ENCODE data around the gene SPTBN5. TPM values are rescaled to one million over a fixed set of nuclear protein-coding genes. Genes with fewer than 3 reads are reported as not detected.

Gene SPTBN5
- total RNA-seq, 1 experiment from 2014 or later: 1.2 TPM

DNA sequence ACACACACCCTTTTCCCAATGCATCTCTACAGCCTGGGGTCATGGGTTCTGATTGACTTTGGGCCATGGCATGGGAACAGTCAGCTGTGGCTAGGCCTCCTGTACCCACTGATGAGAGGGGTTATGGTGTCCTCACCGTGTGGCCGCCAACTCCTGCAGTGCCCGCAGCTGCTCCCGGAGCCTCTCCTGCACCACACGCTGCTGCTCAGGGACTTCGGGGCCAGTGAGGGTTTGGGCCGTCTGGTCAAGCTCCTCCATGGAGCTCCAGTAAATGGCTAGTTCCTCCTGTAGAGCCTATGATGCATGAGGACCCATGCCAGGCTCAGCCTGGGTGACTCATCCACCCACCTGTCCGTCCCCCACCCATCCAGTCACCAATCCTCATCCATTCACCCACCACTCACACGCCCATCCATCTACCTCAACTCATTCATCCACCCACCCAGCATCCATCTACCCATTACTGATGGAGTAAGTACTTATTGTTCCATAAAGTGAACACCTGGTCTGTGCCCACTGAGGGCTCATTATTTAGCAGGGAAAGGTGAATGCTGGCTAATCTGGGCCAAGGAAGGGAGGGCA lies 21.6 kb downstream of the SPTBN5 start:
- ATAC-seq: no peak
- no peaks in the 10 kb centered on the region for H3K9me3 Mint-ChIP-seq
- ChIA-PET POLR2A (no interaction called here), CTCF (no interaction called here)
- TF ChIP-seq, protein P1, sequence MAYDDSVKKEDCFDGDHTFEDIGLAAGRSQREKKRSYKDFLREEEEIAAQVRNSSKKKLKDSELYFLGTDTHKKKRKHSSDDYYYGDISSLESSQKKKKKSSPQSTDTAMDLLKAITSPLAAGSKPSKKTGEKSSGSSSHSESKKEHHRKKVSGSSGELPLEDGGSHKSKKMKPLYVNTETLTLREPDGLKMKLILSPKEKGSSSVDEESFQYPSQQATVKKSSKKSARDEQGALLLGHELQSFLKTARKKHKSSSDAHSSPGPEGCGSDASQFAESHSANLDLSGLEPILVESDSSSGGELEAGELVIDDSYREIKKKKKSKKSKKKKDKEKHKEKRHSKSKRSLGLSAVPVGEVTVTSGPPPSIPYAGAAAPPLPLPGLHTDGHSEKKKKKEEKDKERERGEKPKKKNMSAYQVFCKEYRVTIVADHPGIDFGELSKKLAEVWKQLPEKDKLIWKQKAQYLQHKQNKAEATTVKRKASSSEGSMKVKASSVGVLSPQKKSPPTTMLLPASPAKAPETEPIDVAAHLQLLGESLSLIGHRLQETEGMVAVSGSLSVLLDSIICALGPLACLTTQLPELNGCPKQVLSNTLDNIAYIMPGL (CRISPR knock-in tag; IDR thresholded peaks at IDR 0.05): no peak
- TF ChIP-seq, protein P2, sequence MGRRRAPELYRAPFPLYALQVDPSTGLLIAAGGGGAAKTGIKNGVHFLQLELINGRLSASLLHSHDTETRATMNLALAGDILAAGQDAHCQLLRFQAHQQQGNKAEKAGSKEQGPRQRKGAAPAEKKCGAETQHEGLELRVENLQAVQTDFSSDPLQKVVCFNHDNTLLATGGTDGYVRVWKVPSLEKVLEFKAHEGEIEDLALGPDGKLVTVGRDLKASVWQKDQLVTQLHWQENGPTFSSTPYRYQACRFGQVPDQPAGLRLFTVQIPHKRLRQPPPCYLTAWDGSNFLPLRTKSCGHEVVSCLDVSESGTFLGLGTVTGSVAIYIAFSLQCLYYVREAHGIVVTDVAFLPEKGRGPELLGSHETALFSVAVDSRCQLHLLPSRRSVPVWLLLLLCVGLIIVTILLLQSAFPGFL (CRISPR knock-in tag; IDR thresholded peaks at IDR 0.05; ENCODE audit: borderline replicate concordance): no peak
- TF ChIP-seq, protein P3, sequence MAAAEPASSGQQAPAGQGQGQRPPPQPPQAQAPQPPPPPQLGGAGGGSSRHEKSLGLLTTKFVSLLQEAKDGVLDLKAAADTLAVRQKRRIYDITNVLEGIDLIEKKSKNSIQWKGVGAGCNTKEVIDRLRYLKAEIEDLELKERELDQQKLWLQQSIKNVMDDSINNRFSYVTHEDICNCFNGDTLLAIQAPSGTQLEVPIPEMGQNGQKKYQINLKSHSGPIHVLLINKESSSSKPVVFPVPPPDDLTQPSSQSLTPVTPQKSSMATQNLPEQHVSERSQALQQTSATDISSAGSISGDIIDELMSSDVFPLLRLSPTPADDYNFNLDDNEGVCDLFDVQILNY (CRISPR knock-in tag; IDR thresholded peaks at IDR 0.05): no peak
- TF ChIP-seq, protein P4, sequence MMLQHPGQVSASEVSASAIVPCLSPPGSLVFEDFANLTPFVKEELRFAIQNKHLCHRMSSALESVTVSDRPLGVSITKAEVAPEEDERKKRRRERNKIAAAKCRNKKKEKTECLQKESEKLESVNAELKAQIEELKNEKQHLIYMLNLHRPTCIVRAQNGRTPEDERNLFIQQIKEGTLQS (CRISPR knock-in tag; conservative IDR thresholded peaks at IDR 0.05): no peak
- TF ChIP-seq, protein P5, sequence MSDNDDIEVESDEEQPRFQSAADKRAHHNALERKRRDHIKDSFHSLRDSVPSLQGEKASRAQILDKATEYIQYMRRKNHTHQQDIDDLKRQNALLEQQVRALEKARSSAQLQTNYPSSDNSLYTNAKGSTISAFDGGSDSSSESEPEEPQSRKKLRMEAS (CRISPR knock-in tag; IDR thresholded peaks at IDR 0.05): no peak
- no peak for TF ChIP-seq SOX15 (CRISPR knock-in tag; IDR thresholded peaks at IDR 0.05)
- no peak for DNase-seq (ENCODE audit: low spot score)
- no peaks in the 10 kb centered on the region for H3K36me3 Mint-ChIP-seq
- no peak overlapping the region for H3K4me3 Mint-ChIP-seq
- peak overlapping the region; percentile 61; the same call in 1 of the 2 replicates for H3K27ac Mint-ChIP-seq
- H3K27me3 Mint-ChIP-seq (ENCODE audit: low read depth): no peaks in the 10 kb centered on the region; the same call in 1 of the 2 replicates
- H3K4me1 Mint-ChIP-seq: no peaks in the 10 kb centered on the region

DNA sequence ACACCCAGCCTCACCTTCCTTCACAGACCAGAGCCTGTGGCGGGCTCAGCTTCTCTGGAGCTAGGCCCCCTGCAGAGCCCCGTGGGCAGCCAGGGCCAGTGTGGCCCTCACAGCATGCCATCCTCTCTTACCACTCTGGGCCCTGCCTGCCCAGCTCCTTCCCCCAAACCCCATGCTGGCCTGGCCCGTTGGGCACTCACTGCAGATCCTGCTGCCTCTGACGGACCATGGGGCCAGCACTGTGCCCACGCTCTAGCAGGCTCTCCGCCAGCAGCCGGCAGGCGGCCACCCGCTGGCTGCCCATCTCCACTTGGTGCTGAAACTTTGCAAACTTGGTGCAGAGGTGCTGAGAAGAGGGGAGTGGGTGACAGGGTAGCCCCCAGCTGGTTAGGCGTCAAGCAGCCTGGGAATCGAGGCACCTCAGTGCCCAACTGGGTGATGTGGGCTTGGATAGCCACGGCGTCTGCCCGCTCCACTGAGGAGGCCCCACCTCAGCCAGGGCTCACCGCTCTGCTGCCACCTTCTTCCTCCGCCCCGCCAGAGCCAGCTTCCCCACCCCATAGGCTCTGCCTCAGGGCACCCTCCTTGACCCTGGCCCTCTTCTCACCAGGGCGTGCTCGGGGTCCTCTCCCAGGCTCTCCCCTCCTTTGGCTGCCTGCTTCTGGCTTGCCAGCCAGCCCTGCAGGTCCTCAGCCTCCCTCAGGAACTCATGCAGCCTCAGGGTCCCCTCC lies 22.5 kb downstream of the SPTBN5 start:
- CTCF ChIA-PET: interaction anchor here (0.7 to 1.2 kb wide), 4 partner anchors 10 to 96 kb away, joined by 3 to 7 read pairs (median 3); no protein-coding TSS in a partner anchor
- Mint-ChIP-seq H3K4me1 (no peaks in the 10 kb centered on the region), H3K27ac (no peak overlapping the region), H3K9me3 (no peaks in the 10 kb centered on the region), H3K4me3 (no peak overlapping the region), H3K27me3 (ENCODE audit: low read depth) (no peaks in the 10 kb centered on the region; the same call in 1 of the 2 replicates), H3K36me3 (no peaks in the 10 kb centered on the region)
- POLR2A ChIA-PET: no interaction called here
- no peak for ATAC-seq
- DNase-seq (ENCODE audit: low spot score): no peak
- TF ChIP-seq NR2C2 (CRISPR knock-in tag; IDR thresholded peaks at IDR 0.05) (no peak), NR1H2 (CRISPR knock-in tag; IDR thresholded peaks at IDR 0.05) (no peak), ZNF121 (CRISPR knock-in tag; IDR thresholded peaks at IDR 0.05) (no peak), TCF7 (CRISPR knock-in tag; IDR thresholded peaks at IDR 0.05; ENCODE audit: low read depth) (no peak), ATF1 (CRISPR knock-in tag; IDR thresholded peaks at IDR 0.05) (no peak), SP1 (CRISPR knock-in tag; conservative IDR thresholded peaks at IDR 0.05) (no peak), TEAD1 (CRISPR knock-in tag; IDR thresholded peaks at IDR 0.05) (no peak), JAZF1 (CRISPR knock-in tag; IDR thresholded peaks at IDR 0.05) (no peak), JUN (CRISPR knock-in tag; IDR thresholded peaks at IDR 0.05) (no peak), NR3C1 (CRISPR knock-in tag; conservative IDR thresholded peaks at IDR 0.05; ENCODE audit: low read depth) (no peak)
- TF ChIP-seq, protein P6, sequence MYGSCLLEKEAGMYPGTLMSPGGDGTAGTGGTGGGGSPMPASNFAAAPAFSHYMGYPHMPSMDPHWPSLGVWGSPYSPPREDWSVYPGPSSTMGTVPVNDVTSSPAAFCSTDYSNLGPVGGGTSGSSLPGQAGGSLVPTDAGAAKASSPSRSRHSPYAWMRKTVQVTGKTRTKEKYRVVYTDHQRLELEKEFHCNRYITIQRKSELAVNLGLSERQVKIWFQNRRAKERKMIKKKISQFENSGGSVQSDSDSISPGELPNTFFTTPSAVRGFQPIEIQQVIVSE (CRISPR knock-in tag; IDR thresholded peaks at IDR 0.05; ENCODE audit: borderline replicate concordance): no peak
- TF ChIP-seq, protein P7, sequence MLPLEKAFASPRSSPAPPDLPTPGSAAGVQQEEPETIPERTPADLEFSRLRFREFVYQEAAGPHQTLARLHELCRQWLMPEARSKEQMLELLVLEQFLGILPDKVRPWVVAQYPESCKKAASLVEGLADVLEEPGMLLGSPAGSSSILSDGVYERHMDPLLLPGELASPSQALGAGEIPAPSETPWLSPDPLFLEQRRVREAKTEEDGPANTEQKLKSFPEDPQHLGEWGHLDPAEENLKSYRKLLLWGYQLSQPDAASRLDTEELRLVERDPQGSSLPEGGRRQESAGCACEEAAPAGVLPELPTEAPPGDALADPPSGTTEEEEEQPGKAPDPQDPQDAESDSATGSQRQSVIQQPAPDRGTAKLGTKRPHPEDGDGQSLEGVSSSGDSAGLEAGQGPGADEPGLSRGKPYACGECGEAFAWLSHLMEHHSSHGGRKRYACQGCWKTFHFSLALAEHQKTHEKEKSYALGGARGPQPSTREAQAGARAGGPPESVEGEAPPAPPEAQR (CRISPR knock-in tag; IDR thresholded peaks at IDR 0.05): no peak
- TF ChIP-seq, protein P8, sequence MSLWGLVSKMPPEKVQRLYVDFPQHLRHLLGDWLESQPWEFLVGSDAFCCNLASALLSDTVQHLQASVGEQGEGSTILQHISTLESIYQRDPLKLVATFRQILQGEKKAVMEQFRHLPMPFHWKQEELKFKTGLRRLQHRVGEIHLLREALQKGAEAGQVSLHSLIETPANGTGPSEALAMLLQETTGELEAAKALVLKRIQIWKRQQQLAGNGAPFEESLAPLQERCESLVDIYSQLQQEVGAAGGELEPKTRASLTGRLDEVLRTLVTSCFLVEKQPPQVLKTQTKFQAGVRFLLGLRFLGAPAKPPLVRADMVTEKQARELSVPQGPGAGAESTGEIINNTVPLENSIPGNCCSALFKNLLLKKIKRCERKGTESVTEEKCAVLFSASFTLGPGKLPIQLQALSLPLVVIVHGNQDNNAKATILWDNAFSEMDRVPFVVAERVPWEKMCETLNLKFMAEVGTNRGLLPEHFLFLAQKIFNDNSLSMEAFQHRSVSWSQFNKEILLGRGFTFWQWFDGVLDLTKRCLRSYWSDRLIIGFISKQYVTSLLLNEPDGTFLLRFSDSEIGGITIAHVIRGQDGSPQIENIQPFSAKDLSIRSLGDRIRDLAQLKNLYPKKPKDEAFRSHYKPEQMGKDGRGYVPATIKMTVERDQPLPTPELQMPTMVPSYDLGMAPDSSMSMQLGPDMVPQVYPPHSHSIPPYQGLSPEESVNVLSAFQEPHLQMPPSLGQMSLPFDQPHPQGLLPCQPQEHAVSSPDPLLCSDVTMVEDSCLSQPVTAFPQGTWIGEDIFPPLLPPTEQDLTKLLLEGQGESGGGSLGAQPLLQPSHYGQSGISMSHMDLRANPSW (CRISPR knock-in tag; conservative IDR thresholded peaks at IDR 0.05; ENCODE audit: low read depth): no peak
- TF ChIP-seq, protein P3 (CRISPR knock-in tag; IDR thresholded peaks at IDR 0.05): no peak
- TF ChIP-seq, protein P9, sequence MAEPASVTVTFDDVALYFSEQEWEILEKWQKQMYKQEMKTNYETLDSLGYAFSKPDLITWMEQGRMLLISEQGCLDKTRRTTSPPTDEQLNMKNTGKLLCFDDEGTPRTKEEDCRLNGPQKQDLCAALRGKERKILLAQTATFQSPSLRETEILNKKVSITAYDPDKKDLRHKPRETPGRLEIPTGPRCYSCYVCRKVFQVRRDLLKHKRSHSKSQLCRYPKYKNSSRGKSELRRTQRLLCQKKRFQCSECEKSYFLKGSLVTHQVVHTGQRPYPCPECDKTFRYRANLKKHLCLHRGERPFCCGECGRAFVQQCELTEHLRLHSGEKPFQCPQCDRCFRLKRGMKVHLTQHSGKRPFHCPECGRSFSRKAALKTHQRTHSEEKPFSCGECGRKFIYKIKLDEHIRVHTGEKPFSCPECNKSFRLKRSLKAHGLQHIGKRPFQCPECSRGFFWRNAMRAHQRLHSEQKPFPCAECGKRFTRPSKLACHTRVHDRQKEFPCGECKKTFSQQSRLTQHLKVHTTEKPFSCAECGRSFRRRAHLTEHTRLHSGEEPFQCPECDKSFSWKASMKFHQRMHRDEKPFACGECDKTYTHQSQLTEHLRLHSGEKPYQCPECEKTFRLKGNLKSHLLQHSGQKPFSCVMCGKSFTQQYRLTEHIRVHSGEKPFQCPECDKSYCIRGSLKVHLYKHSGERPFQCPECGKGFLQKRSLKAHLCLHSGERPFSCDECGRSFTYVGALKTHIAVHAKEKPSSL (CRISPR knock-in tag; conservative IDR thresholded peaks at IDR 0.05): no peak
